ENCODE results near the gene ESAM. TPM values are rescaled to one million over a fixed set of nuclear protein-coding genes. Genes with fewer than 3 reads are reported as not detected.

ESAM gene
- total and polyA plus RNA-seq, 12 donors = 25.3 to 88.1 (median 47.0) TPM

GRCh38 chr11:124712392-124712791 is 49.7 kb downstream of the ESAM start:
- intact Hi-C loops (cut with DNase I) = no loop called here
- 85 to 86% methylated on average over 3 of the region's 3 CpGs for WGBS, 2 donors

DNA sequence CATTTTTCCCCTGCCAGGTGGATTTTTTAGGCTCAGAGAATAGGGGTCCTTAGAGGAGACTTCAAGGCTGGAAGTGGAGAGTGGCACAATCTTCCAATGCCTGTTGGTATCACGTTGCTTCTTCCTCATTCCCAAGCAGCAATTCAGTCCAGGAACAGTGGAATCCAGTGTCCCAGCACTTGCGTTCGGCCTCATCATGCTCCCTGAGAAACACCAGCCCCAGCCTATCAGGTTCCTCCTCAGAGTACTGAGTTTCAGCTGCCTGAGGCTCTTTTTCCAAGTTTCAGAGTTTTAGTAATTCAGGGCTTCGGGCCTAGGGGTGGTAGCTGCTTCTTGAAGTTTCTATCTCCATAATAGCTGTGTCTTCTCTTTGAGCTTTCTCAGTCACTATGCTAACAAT is 54.3 kb downstream of the ESAM start:
- no peak for TF ChIP-seq CTCF (IDR thresholded peaks at IDR 0.05)
- Histone ChIP-seq H3K27ac (no peak overlapping the region), H3K4me3 (no peak overlapping the region), H3K36me3 (no peaks in the 10 kb centered on the region), H3K4me1 (no peaks in the 10 kb centered on the region), H3K9me3 (peaks cover 0 to 12% (median 3%) of the 10 kb centered on the region in 11 donors), H3K27me3 (peaks cover 0 to 4% (median 0%) of the 10 kb centered on the region in 7 donors)
- WGBS, 2 donors = 86 to 92% methylated on average over 4 of the region's 4 CpGs
- DNase-seq = no peak
- ATAC-seq = no peak
- intact Hi-C loops (cut with DNase I) = no loop called here

More at GRCh38 chr11:124712392-124712791, 49.7 kb downstream of the ESAM start:
- Histone ChIP-seq H3K36me3 (no peaks in the 10 kb centered on the region), H3K27ac (no peak overlapping the region), H3K27me3 (peaks cover 0 to 31% (median 6%) of the 10 kb centered on the region in 7 donors), H3K4me3 (no peak overlapping the region), H3K4me1 (peaks cover 0 to 9% (median 6%) of the 10 kb centered on the region in 9 donors), H3K9me3 (peaks cover 0 to 12% (median 3%) of the 10 kb centered on the region in 11 donors)
- ATAC-seq = no peak
- no peak for DNase-seq
- no peak for TF ChIP-seq CTCF (IDR thresholded peaks at IDR 0.05)

Other genes starting within 250 kb of the ESAM start
- not detected for gene OR8B12, start 218.6 kb downstream of the ESAM start, total RNA-seq
- gene OR8B12, start 218.6 kb downstream of the ESAM start, polyA plus RNA-seq = not detected
- not detected for gene OR8A1, start 192.3 kb downstream of the ESAM start, total RNA-seq
- not detected for gene OR8A1, start 192.3 kb downstream of the ESAM start, polyA plus RNA-seq
- gene PANX3, start 150.9 kb downstream of the ESAM start, total RNA-seq = not detected
- gene PANX3, start 150.9 kb downstream of the ESAM start, polyA plus RNA-seq = not detected
- gene TBRG1, start 139.4 kb downstream of the ESAM start, total RNA-seq = 10 to 100 TPM; 16.4 to 21.5 (median 19.2) TPM
- 10 to 100 TPM; 19.1 to 19.2 TPM for gene TBRG1, start 139.4 kb downstream of the ESAM start, polyA plus RNA-seq
- gene SIAE, start 88.6 kb downstream of the ESAM start, total RNA-seq = 10 to 100 TPM; 67.0 to 92.9 (median 74.3) TPM
- 10 to 100 TPM; 17.9 to 78.0 TPM for gene SIAE, start 88.6 kb downstream of the ESAM start, polyA plus RNA-seq
- gene SPA17, start 88.4 kb downstream of the ESAM start, total RNA-seq = 1 to 10 TPM in 9 of 10 donors, under 1 TPM in 1; 0.62 to 4.9 (median 2.0) TPM
- 1 to 10 TPM; 4.4 to 4.8 TPM for gene SPA17, start 88.4 kb downstream of the ESAM start, polyA plus RNA-seq
- 1 to 10 TPM; 1.5 to 7.8 (median 4.1) TPM for gene NRGN, start 22.3 kb downstream of the ESAM start, total RNA-seq
- gene NRGN, start 22.3 kb downstream of the ESAM start, polyA plus RNA-seq = 10 to 100 TPM in 1 of 2 donors, 1 to 10 TPM in 1; 7.3 to 26.0 TPM
- 1 to 10 TPM in 5 of 10 donors, under 1 TPM in 5; 0.72 to 2.2 (median 1.1) TPM for gene VSIG2, start 10.0 kb downstream of the ESAM start, total RNA-seq
- gene VSIG2, start 10.0 kb downstream of the ESAM start, polyA plus RNA-seq = 1 to 10 TPM in 1 of 2 donors, under 1 TPM in 1; 0.55 to 2.3 TPM
- gene MSANTD2, start 38.1 kb upstream of the ESAM start, total RNA-seq = 1 to 10 TPM; 2.4 to 4.6 (median 3.1) TPM
- 10 to 100 TPM in 1 of 2 donors, 1 to 10 TPM in 1; 3.5 to 15.9 TPM for gene MSANTD2, start 38.1 kb upstream of the ESAM start, polyA plus RNA-seq
- gene ROBO3, start 103.1 kb upstream of the ESAM start, total RNA-seq = 1 to 10 TPM; 1.5 to 7.8 (median 3.6) TPM
- 10 to 100 TPM in 1 of 2 donors, 1 to 10 TPM in 1; 4.9 to 19.8 TPM for gene ROBO3, start 103.1 kb upstream of the ESAM start, polyA plus RNA-seq
- 10 to 100 TPM; 14.2 to 42.6 (median 22.0) TPM for gene ROBO4, start 135.6 kb upstream of the ESAM start, total RNA-seq
- gene ROBO4, start 135.6 kb upstream of the ESAM start, polyA plus RNA-seq = 10 to 100 TPM; 17.9 to 39.1 TPM
- gene HEPN1, start 157.0 kb upstream of the ESAM start, total RNA-seq = not detected
- under 1 TPM in 1 of 2 donors, not detected in 1; 0.03 TPM for gene HEPN1, start 157.0 kb upstream of the ESAM start, polyA plus RNA-seq
- gene HEPACAM, start 173.8 kb upstream of the ESAM start, total RNA-seq = 1 to 10 TPM in 1 of 10 donors, under 1 TPM in 7, not detected in 2; 0.12 to 1.3 (median 0.35) TPM
- gene HEPACAM, start 173.8 kb upstream of the ESAM start, polyA plus RNA-seq = under 1 TPM; 0.22 to 0.52 TPM
- under 1 TPM; 0.07 to 0.83 (median 0.20) TPM for gene CCDC15, start 191.9 kb upstream of the ESAM start, total RNA-seq
- gene CCDC15, start 191.9 kb upstream of the ESAM start, polyA plus RNA-seq = under 1 TPM; 0.10 to 0.44 TPM

Measured in heart right ventricle (tissue), 16 donors.